Ectodermal cell (in vitro differentiated cells): Measurements from ENCODE around the gene EYA2.
"Not testable (repeated sequence)": the region's sequence is repeated elsewhere in the genome, so short reads cannot be mapped to it uniquely, and the experiment has no call there.

ENCODE experiments used
- H3K27ac ChIP-seq: 2 replicates; pipeline ENCODE4 v1.7.0; 2013; ENCODE audit warnings: mild to moderate bottlenecking, low read depth, low read length; ENCODE audit not compliant: insufficient read depth, poor library complexity, severe bottlenecking
- H3K27me3 ChIP-seq: 2 replicates; pipeline ENCODE4 v1.7.0; 2013; ENCODE audit warnings: mild to moderate bottlenecking, low read length; ENCODE audit not compliant: insufficient read depth, control insufficient read depth, poor library complexity, severe bottlenecking
- H3K36me3 ChIP-seq: one replicate; pipeline ENCODE4 v1.7.0; 2013; ENCODE audit warnings: low read length; ENCODE audit not compliant: control insufficient read depth, insufficient read depth
- H3K4me1 ChIP-seq: one replicate; pipeline ENCODE4 v1.7.0; 2013; ENCODE audit warnings: low read length; ENCODE audit not compliant: control insufficient read depth, insufficient read depth
- H3K4me3 ChIP-seq: 2 replicates; pipeline ENCODE4 v1.7.0; 2013; ENCODE audit warnings: low read depth, low read length, control low read depth; ENCODE audit not compliant: insufficient read depth
- H3K9me3 ChIP-seq: 2 replicates; pipeline ENCODE4 v1.7.0; 2013; ENCODE audit warnings: mild to moderate bottlenecking, low read length, moderate library complexity; ENCODE audit not compliant: control insufficient read depth
- WGBS, 2 experiments: methylation state at CpG; one replicate each; pipeline ENCODE4 v1.1.7; 2013; ENCODE audit warnings: missing lambda C conversion rate in 2 of 2; 5-methylcytosine and 5-hydroxymethylcytosine counted together

EYA2 gene

DNA sequence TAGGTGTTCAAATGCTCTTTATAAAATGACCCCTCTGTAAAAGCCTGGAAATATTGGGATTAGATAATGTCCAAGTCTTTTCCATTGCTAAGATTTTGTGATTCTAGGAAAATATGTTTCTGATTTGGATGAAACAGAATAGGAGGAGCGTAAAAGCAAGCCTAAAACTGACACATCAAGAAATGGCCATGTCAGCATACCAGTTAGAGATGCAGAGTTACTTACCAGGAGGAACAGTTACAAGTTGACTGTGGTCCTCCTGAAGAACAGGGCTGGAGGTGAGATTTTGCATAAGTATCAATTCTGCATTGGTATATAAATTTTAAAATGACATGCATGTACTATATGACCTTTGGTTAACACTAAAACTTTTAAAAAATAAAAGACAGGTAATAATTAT, 35.3 kb downstream of the EYA2 start:
- H3K36me3 ChIP-seq, result no peaks in the 10 kb centered on the region
- H3K27ac ChIP-seq, result no peak overlapping the region
- H3K4me3 ChIP-seq, result no peak overlapping the region
- WGBS, 2 experiments, result 92 to 93% methylated on average over 1 of the region's 1 CpG
- no peaks in the 10 kb centered on the region for H3K4me1 ChIP-seq
- H3K27me3 ChIP-seq, result no peaks in the 10 kb centered on the region
- no peaks in the 10 kb centered on the region for H3K9me3 ChIP-seq

- no peaks in the 10 kb centered on the region for H3K36me3 ChIP-seq
- no peaks in the 10 kb centered on the region for H3K27me3 ChIP-seq
- no peak overlapping the region for H3K27ac ChIP-seq
- no peaks in the 10 kb centered on the region for H3K4me1 ChIP-seq
- WGBS, 2 experiments, result 84 to 85% methylated on average over 9 of the region's 9 CpGs
- no peaks in the 10 kb centered on the region for H3K9me3 ChIP-seq
- H3K4me3 ChIP-seq, result no peak overlapping the region
These were observed 36.1 kb downstream of the EYA2 start for GRCh38 chr20:46930640-46931339.

DNA sequence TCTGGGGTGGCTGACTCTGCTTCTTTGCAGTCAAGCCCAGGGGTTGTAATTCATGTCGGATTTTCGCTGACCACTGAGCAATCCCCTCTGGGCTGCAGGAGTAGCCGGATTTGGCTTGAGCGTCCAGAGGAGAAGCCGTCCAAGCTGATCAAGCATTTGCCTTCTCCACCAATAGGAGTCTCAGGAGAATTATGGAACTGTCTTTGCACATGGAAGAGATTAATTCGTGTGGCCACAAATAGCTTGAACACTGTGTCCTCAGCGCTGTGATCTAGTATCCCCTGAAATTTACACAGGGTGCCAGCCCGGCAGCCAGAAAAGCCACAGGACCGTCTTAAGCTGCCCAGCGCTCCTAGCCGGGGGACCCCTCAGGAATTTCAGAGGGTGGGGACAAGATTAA, 37.1 kb downstream of the EYA2 start:
- 89 to 93% methylated on average over 11 of the region's 11 CpGs for WGBS, 2 experiments
- Histone ChIP-seq H3K27me3 (no peaks in the 10 kb centered on the region), H3K9me3 (no peaks in the 10 kb centered on the region), H3K27ac (no peak overlapping the region), H3K4me3 (no peak overlapping the region), H3K4me1 (no peaks in the 10 kb centered on the region), H3K36me3 (no peaks in the 10 kb centered on the region)

- H3K4me3 ChIP-seq, H3K9me3 ChIP-seq, H3K4me1 ChIP-seq, H3K27me3 ChIP-seq, H3K36me3 ChIP-seq, H3K27ac ChIP-seq: not testable (repeated sequence)
- 93% methylated on average over 10 of the region's 10 CpGs for WGBS, 2 experiments
These were observed 37.8 kb downstream of the EYA2 start for GRCh38 chr20:46932439-46932838.

DNA sequence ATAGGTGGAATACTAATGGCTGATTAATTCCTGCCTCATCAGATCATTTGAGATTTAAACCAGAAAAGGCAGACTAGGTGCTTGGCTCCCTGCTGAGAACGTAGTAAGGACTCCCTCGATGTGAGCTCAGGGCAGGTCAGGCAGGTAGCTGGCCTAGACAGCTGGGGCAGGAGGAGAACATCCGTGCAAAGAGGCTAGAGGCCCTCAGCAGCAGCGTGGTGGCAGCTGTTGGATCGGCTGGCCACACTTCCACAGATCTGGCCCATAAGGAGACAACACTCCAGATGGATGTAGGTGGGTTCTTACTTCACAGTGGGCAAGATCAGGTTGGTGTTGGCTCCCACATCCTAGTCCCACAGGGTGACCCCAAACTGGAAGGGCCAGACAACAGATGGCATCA, 38.5 kb downstream of the EYA2 start:
- H3K4me1 ChIP-seq, result no peaks in the 10 kb centered on the region
- no peaks in the 10 kb centered on the region for H3K36me3 ChIP-seq
- WGBS, 2 experiments, result 88 to 89% methylated on average over 5 of the region's 5 CpGs
- no peak overlapping the region for H3K4me3 ChIP-seq
- no peaks in the 10 kb centered on the region for H3K9me3 ChIP-seq
- H3K27ac ChIP-seq, result no peak overlapping the region
- H3K27me3 ChIP-seq, result no peaks in the 10 kb centered on the region

GRCh38 chr20:46934746-46935287, 40.2 kb downstream of the EYA2 start:
- 92 to 95% methylated on average over 4 of the region's 4 CpGs for WGBS, 2 experiments

DNA sequence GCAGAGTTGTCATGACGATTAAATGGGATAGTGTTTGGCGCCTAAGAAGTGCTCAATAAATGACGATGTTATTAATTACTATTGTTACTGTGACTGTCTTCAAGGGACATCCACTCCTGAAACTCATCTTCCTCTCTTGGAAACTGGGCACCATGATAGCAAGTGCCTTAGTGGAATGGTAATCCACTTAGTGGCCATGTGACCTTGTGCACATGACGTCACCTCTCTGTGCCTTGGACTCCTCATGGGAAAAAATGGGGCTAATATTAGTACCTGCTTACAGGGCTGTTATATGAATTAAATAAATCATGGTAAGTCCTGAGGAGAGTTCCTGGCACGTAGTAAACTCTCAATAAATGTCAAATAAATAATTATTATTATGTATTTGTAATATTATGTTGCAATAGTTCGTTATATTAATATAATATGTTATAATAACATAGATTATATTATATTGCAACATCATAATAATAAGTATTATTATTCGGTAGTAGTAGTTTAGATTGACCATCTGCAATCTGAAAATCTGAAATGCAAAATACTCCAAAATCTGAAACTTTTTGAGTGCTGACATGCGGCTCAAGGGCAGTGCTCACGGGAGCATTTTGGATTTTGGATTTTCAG, 40.9 kb downstream of the EYA2 start:
- WGBS, 2 experiments, result 97 to 98% methylated on average over 7 of the region's 9 CpGs
- Histone ChIP-seq H3K27ac (no peak overlapping the region), H3K9me3 (no peaks in the 10 kb centered on the region), H3K36me3 (no peaks in the 10 kb centered on the region), H3K4me1 (no peaks in the 10 kb centered on the region), H3K4me3 (no peak overlapping the region), H3K27me3 (no peaks in the 10 kb centered on the region)

More at GRCh38 chr20:46934746-46935287, 40.2 kb downstream of the EYA2 start:
- H3K4me1 ChIP-seq, result no peaks in the 10 kb centered on the region
- no peaks in the 10 kb centered on the region for H3K36me3 ChIP-seq
- no peak overlapping the region for H3K27ac ChIP-seq
- no peaks in the 10 kb centered on the region for H3K9me3 ChIP-seq
- no peak overlapping the region for H3K4me3 ChIP-seq
- no peaks in the 10 kb centered on the region for H3K27me3 ChIP-seq

DNA sequence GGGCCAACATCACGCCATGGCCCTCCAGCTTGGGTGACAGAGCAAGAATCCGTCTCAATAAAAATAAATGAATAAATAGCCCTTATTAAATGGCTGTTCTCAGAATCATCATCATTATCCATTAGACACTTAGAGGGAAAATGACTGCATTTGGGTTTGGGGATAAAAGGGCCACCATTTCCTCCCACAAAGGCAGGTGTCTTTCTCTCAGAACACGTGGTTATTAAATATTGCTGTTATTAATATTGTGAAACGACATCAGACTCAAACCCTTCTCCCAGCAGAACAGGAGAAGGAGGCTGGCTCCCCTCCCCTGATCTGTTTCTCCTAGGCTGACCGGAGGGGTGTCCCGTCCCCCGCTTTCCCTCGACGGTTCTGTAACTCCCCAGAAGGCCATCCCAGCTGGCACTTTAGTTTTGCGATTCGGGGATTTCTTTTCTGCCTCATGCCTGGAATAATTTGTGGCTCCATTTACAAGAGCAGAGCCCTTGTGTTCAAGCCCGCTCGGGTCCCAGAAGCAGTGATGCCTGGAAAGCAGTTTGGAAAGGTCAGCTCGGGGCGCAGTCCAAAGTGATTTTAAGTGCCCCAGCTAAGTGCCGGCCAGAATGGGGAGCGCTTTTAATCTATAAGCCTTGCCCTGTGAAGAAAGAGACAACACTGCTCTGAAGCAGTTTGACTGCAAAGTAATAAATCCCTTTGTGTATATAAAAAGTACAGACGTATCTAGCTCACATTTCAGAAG, 41.9 kb downstream of the EYA2 start:
- Histone ChIP-seq H3K9me3 (no peaks in the 10 kb centered on the region), H3K36me3 (no peaks in the 10 kb centered on the region), H3K4me1 (no peaks in the 10 kb centered on the region), H3K27ac (no peak overlapping the region), H3K4me3 (no peak overlapping the region), H3K27me3 (no peaks in the 10 kb centered on the region)
- 92 to 93% methylated on average over 16 to 18 of the region's 18 CpGs for WGBS, 2 experiments

- no peaks in the 10 kb centered on the region for H3K27me3 ChIP-seq
- no peaks in the 10 kb centered on the region for H3K9me3 ChIP-seq
- H3K4me1 ChIP-seq, result no peaks in the 10 kb centered on the region
- WGBS, 2 experiments, result 96% methylated on average over 4 of the region's 4 CpGs
- H3K4me3 ChIP-seq, result no peak overlapping the region
- H3K36me3 ChIP-seq, result no peaks in the 10 kb centered on the region
- H3K27ac ChIP-seq, result no peak overlapping the region
These were observed 42.5 kb downstream of the EYA2 start for GRCh38 chr20:46937157-46937523.

GRCh38 chr20:46937533-46938226, 43.0 kb downstream of the EYA2 start:
- 92 to 94% methylated on average over 6 to 7 of the region's 7 CpGs for WGBS, 2 experiments
- H3K4me3 ChIP-seq, result no peak overlapping the region

More at GRCh38 chr20:46937533-46938226, 43.0 kb downstream of the EYA2 start:
- Histone ChIP-seq H3K27me3 (no peaks in the 10 kb centered on the region), H3K36me3 (no peaks in the 10 kb centered on the region), H3K9me3 (no peaks in the 10 kb centered on the region), H3K27ac (no peak overlapping the region), H3K4me1 (no peaks in the 10 kb centered on the region)
